ENCODE measurements around the gene HLF. TPM values are rescaled to one million over a fixed set of nuclear protein-coding genes. Genes with fewer than 3 reads are reported as not detected.

HLF gene
- total RNA-seq, 1 donor from 2014 or later: 0.26 TPM

DNA sequence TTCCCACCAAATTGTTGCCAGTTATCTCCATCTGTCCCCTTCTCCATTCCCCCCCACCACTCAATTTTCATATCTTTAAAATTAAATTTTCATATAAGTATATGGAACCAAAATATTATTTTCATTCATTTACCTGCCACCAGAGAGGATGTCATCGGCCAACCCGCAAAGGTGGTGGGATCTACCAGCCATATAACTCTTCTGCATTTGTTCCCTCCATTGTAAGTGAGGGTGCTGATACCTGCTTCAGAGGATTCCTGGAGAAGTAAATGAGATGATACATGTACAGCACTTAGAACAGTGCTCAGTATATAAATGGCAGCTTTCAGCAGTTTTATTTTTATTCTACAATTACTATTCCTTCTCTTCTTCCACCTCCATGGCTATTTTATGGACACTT, 15.0 kb downstream of the HLF start:
- TF ChIP-seq CTCF (IDR thresholded peaks at IDR 0.05; ENCODE audit: insufficient read depth, low read length, severe bottlenecking): no peak
- DNase-seq (ENCODE audit: low read depth) (no peak), FAIRE-seq (no peak)
- no peak overlapping the region for H3K4me3 ChIP-seq (ENCODE audit: low read depth, low read length)
- H3K27me3 ChIP-seq (ENCODE audit: control insufficient read depth, insufficient read depth, low read length): no peaks in the 10 kb centered on the region
- H3K36me3 ChIP-seq (ENCODE audit: control insufficient read depth, insufficient read depth, low read length): no peaks in the 10 kb centered on the region

DNA sequence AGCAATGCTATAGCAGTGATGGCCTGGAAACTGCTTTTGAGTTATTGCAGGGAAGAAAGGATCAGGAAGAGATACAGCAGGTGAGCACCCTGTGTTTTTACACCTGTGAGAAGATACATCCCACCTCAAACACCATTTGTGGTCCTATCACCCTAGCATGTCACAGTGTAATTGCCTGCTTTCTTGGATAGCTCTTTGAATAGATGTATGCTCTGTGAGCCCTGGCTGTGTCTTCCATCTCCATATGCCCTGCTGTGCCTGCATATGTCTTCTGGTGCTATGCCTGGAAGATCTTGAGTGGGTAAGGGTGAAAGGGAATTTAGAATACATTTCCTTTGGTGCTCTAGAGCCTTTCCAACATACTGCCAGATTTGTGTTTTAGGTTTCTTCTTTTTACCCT, 15.5 kb downstream of the HLF start:
- Histone ChIP-seq H3K36me3 (ENCODE audit: control insufficient read depth, insufficient read depth, low read length) (no peaks in the 10 kb centered on the region), H3K4me3 (ENCODE audit: low read depth, low read length) (no peak overlapping the region), H3K27me3 (ENCODE audit: control insufficient read depth, insufficient read depth, low read length) (no peaks in the 10 kb centered on the region)
- no peak for DNase-seq (ENCODE audit: low read depth)
- no peak for TF ChIP-seq CTCF (IDR thresholded peaks at IDR 0.05; ENCODE audit: insufficient read depth, low read length, severe bottlenecking)
- no peak for FAIRE-seq

- FAIRE-seq: no peak
Measured at GRCh38 chr17:55281649-55282378, 17.1 kb downstream of the HLF start.

GRCh38 chr17:55282379-55282702, 17.6 kb downstream of the HLF start:
- Histone ChIP-seq H3K36me3 (ENCODE audit: control insufficient read depth, insufficient read depth, low read length) (no peaks in the 10 kb centered on the region), H3K4me3 (ENCODE audit: low read depth, low read length) (no peak overlapping the region), H3K27me3 (ENCODE audit: control insufficient read depth, insufficient read depth, low read length) (no peaks in the 10 kb centered on the region)
- no peak for TF ChIP-seq CTCF (IDR thresholded peaks at IDR 0.05; ENCODE audit: insufficient read depth, low read length, severe bottlenecking)
- DNase-seq (ENCODE audit: low read depth) (no peak), FAIRE-seq (no peak)

More at GRCh38 chr17:55281649-55282378, 17.1 kb downstream of the HLF start:
- TF ChIP-seq CTCF (IDR thresholded peaks at IDR 0.05; ENCODE audit: insufficient read depth, low read length, severe bottlenecking): no peak
- no peaks in the 10 kb centered on the region for H3K27me3 ChIP-seq (ENCODE audit: control insufficient read depth, insufficient read depth, low read length)
- DNase-seq (ENCODE audit: low read depth): no peak
- H3K4me3 ChIP-seq (ENCODE audit: low read depth, low read length): no peak overlapping the region
- no peaks in the 10 kb centered on the region for H3K36me3 ChIP-seq (ENCODE audit: control insufficient read depth, insufficient read depth, low read length)

- Histone ChIP-seq H3K4me3 (ENCODE audit: low read depth, low read length) (no peak overlapping the region), H3K36me3 (ENCODE audit: control insufficient read depth, insufficient read depth, low read length) (no peaks in the 10 kb centered on the region), H3K27me3 (ENCODE audit: control insufficient read depth, insufficient read depth, low read length) (no peaks in the 10 kb centered on the region)
- DNase-seq (ENCODE audit: low read depth) (no peak), FAIRE-seq (no peak)
- no peak for TF ChIP-seq CTCF (IDR thresholded peaks at IDR 0.05; ENCODE audit: insufficient read depth, low read length, severe bottlenecking)
Measured at GRCh38 chr17:55282741-55283140, 18.0 kb downstream of the HLF start.
